ENCODE data around the gene TNFRSF4. TPM values are rescaled to one million over a fixed set of nuclear protein-coding genes. Genes with fewer than 3 reads are reported as not detected.
A peak's percentile ranks its signal among the peaks of the same experiment; 100 is the strongest.

The TNFRSF4 gene
- total RNA-seq, 2 experiments from 2014 or later: 27.6 to 28.6 TPM

GRCh38 chr1:1173793-1174415 lies 40.0 kb downstream of the TNFRSF4 start, which contains the start of gene TTLL10:
TTLL10 (plus strand) TSS chr1:1173880; CDS start chr1:1179216, 5,336 bp downstream.
- Histone ChIP-seq H3K4me1 (ENCODE audit: insufficient read depth, low read length) (peaks cover 56% of the 10 kb centered on the region), H3K27ac (ENCODE audit: low read depth in 1 of 2, low read length in 2 of 2) (no peak within 1 kb of the TSS), H3K4me3 (ENCODE audit: low read length) (peak within 1 kb of the TSS; percentile 30), H3K27me3 (ENCODE audit: control insufficient read depth in 1 of 2, insufficient read depth in 2 of 2, low read length in 2 of 2) (peaks cover 0 to 5% of the 10 kb centered on the region in 2 experiments), H3K9me3 (ENCODE audit: control insufficient read depth in 1 of 2, insufficient read depth in 1 of 2, low read length in 2 of 2) (peaks cover 0 to 21% of the 10 kb centered on the region in 2 experiments), H3K36me3 (ENCODE audit: insufficient read depth, low read length) (no peaks in the 10 kb centered on the region)
- ChIA-PET POLR2A (interaction anchor here (0.8 to 1.9 kb wide), 2 partner anchors 39 to 58 kb away, joined by 3 to 7 read pairs; partner anchors contain the start of gene B3GALT6), CTCF (no interaction called here)
- TF ChIP-seq, protein P1, sequence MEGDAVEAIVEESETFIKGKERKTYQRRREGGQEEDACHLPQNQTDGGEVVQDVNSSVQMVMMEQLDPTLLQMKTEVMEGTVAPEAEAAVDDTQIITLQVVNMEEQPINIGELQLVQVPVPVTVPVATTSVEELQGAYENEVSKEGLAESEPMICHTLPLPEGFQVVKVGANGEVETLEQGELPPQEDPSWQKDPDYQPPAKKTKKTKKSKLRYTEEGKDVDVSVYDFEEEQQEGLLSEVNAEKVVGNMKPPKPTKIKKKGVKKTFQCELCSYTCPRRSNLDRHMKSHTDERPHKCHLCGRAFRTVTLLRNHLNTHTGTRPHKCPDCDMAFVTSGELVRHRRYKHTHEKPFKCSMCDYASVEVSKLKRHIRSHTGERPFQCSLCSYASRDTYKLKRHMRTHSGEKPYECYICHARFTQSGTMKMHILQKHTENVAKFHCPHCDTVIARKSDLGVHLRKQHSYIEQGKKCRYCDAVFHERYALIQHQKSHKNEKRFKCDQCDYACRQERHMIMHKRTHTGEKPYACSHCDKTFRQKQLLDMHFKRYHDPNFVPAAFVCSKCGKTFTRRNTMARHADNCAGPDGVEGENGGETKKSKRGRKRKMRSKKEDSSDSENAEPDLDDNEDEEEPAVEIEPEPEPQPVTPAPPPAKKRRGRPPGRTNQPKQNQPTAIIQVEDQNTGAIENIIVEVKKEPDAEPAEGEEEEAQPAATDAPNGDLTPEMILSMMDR (IDR thresholded peaks at IDR 0.05): no peak
- ATAC-seq (ENCODE audit: poor library complexity) (peak; percentile 78), DNase-seq (peak; percentile 18 to 83 (median 64))
- H3K27me3 Mint-ChIP-seq: peaks cover 9% of the 10 kb centered on the region
- H3K36me3 Mint-ChIP-seq (ENCODE audit: low read depth): no peaks in the 10 kb centered on the region
- no peaks in the 10 kb centered on the region for H3K9me3 Mint-ChIP-seq
- H3K4me1 Mint-ChIP-seq (ENCODE audit: low read depth): peaks cover 4% of the 10 kb centered on the region
- H3K27ac Mint-ChIP-seq: no peak within 1 kb of the TSS
- intact Hi-C loops (cut with DNase I, micrococcal nuclease): no loop called here
- no peak within 1 kb of the TSS for H3K4me3 Mint-ChIP-seq

- Mint-ChIP-seq H3K27ac (no peak overlapping the region), H3K4me1 (ENCODE audit: low read depth) (peaks cover 4% of the 10 kb centered on the region), H3K27me3 (peaks cover 9% of the 10 kb centered on the region), H3K36me3 (ENCODE audit: low read depth) (no peaks in the 10 kb centered on the region), H3K9me3 (no peaks in the 10 kb centered on the region), H3K4me3 (no peak overlapping the region)
- DNase-seq (peak in 1 of 14 experiments; percentile 29), ATAC-seq (ENCODE audit: poor library complexity) (no peak)
- Histone ChIP-seq H3K27ac (ENCODE audit: low read depth in 1 of 2, low read length in 2 of 2) (no peak overlapping the region), H3K27me3 (ENCODE audit: control insufficient read depth in 1 of 2, insufficient read depth in 2 of 2, low read length in 2 of 2) (peaks cover 0 to 5% of the 10 kb centered on the region in 2 experiments), H3K4me1 (ENCODE audit: insufficient read depth, low read length) (peaks cover 56% of the 10 kb centered on the region), H3K4me3 (ENCODE audit: low read length) (peak overlapping the region; percentile 30), H3K9me3 (ENCODE audit: control insufficient read depth in 1 of 2, insufficient read depth in 1 of 2, low read length in 2 of 2) (peaks cover 0 to 25% of the 10 kb centered on the region in 2 experiments), H3K36me3 (ENCODE audit: insufficient read depth, low read length) (no peaks in the 10 kb centered on the region)
- TF ChIP-seq, protein P1 (IDR thresholded peaks at IDR 0.05): no peak
- POLR2A ChIA-PET: interaction anchor here (0.8 to 1.9 kb wide), 2 partner anchors 40 to 59 kb away, joined by 3 to 7 read pairs; partner anchors contain the start of gene B3GALT6
- CTCF ChIA-PET: no interaction called here
- intact Hi-C loops (cut with DNase I, micrococcal nuclease): no loop called here
These were observed 40.7 kb downstream of the TNFRSF4 start for GRCh38 chr1:1173061-1173792.

- no peaks in the 10 kb centered on the region for H3K36me3 ChIP-seq (ENCODE audit: insufficient read depth, low read length)
- peaks cover 9% of the 10 kb centered on the region for H3K27me3 Mint-ChIP-seq
- intact Hi-C loops (cut with DNase I, micrococcal nuclease): no loop called here
- H3K4me3 ChIP-seq (ENCODE audit: low read length): peak overlapping the region; percentile 10
- ATAC-seq (ENCODE audit: poor library complexity): peak; percentile 44
- H3K4me3 Mint-ChIP-seq: peak overlapping the region; percentile 54
- peaks cover 0 to 25% of the 10 kb centered on the region in 2 experiments for H3K9me3 ChIP-seq (ENCODE audit: control insufficient read depth in 1 of 2, insufficient read depth in 1 of 2, low read length in 2 of 2)
- H3K4me1 Mint-ChIP-seq (ENCODE audit: low read depth): peaks cover 4% of the 10 kb centered on the region
- POLR2A ChIA-PET: interaction anchor here (1.3 kb wide), 1 partner anchor 14 kb away, joined by 3 read pairs; no protein-coding TSS in a partner anchor
- H3K27me3 ChIP-seq (ENCODE audit: control insufficient read depth in 1 of 2, insufficient read depth in 2 of 2, low read length in 2 of 2): peaks cover 0 to 5% of the 10 kb centered on the region in 2 experiments
- DNase-seq: peak in 6 of 14 experiments; percentile 26 to 70 (median 36)
- H3K4me1 ChIP-seq (ENCODE audit: insufficient read depth, low read length): peaks cover 56% of the 10 kb centered on the region
- no peaks in the 10 kb centered on the region for H3K36me3 Mint-ChIP-seq (ENCODE audit: low read depth)
- no peak overlapping the region for H3K27ac ChIP-seq (ENCODE audit: low read depth in 1 of 2, low read length in 2 of 2)
- TF ChIP-seq, protein P1 (IDR thresholded peaks at IDR 0.05): no peak
- H3K9me3 Mint-ChIP-seq: no peaks in the 10 kb centered on the region
- CTCF ChIA-PET: no interaction called here
- H3K27ac Mint-ChIP-seq: peak overlapping the region; percentile 39
These were observed 42.2 kb downstream of the TNFRSF4 start for GRCh38 chr1:1171546-1172340.

All from CD4-positive, alpha-beta T cell (primary cell).